Gastrocnemius medialis (tissue), 4 donors: ENCODE data around the gene KLHL29.

ENCODE experiments used
- CTCF ChIP-seq, 5 experiments: fragments of 450-650 bp in 3 of 5; fragments of 200-600 bp in 2 of 5; sonication (generic) in 2 of 5; IDR thresholded peaks in 4 of 5; conservative IDR thresholded peaks in 1 of 5; 1 replicate in 4 of 5; 2 replicates in 1 of 5; pipeline ENCODE4 v1.5.1; 2016 to 2019; ENCODE audit warnings: antibody characterized with exemption in 5 of 5, mild to moderate bottlenecking in 3 of 5, moderate library complexity in 3 of 5
- POLR2A ChIP-seq, 2 donors: fragments of 450-650 bp; IDR thresholded peaks; one replicate each; pipeline ENCODE4 v1.6.1; 2017; ENCODE audit warnings: antibody characterized with exemption in 2 of 2, mild to moderate bottlenecking in 2 of 2, moderate library complexity in 2 of 2

- TF ChIP-seq CTCF (IDR thresholded peaks at IDR 0.05 in 4 of 5, conservative IDR thresholded peaks at IDR 0.05 in 1 of 5) (no peak), POLR2A (IDR thresholded peaks at IDR 0.05) (no peak)
These were observed 90.1 kb downstream of the KLHL29 start for GRCh38 chr2:23475036-23475435.
